Caco-2 (cell line): Measurements from ENCODE around the gene ZBTB17. TPM values are rescaled to one million over a fixed set of nuclear protein-coding genes. Genes with fewer than 3 reads are reported as not detected.

ENCODE experiments used
- BruUV-seq: library from RNA; stranded (reverse); fragments of 400-500 nt; replicated peaks from 2 replicates; lab custom pipeline; 2021; lab: Mats Ljungman, UMichigan
- CTCF ChIA-PET: fragments of 300-600 bp; sonication (Branson Sonifier 250); formaldehyde crosslinking; loops from one replicate; lab custom pipeline; 2022; ENCODE audit warnings: antibody characterized with exemption; lab: Charles Lee
- POLR2A ChIA-PET: fragments of 300-600 bp; sonication (Branson Sonifier 250); formaldehyde crosslinking; loops from one replicate; lab custom pipeline; 2022; ENCODE audit warnings: antibody characterized with exemption; lab: Charles Lee
- DNase-seq, 2 experiments: peaks; one replicate each; pipeline versions ENCODE4 v3.0.0 to v3.0.0-alpha.2; 2020 to 2022
- H3K27me3 ChIP-seq: replicated peaks from 2 replicates; pipeline ENCODE4 v1.6.0; 2011; ENCODE audit warnings: low read length; ENCODE audit not compliant: control insufficient read depth, insufficient read depth
- H3K36me3 ChIP-seq: 2 replicates; pipeline ENCODE4 v1.5.1; 2011; ENCODE audit warnings: low read length; ENCODE audit not compliant: control insufficient read depth, insufficient read depth
- H3K4me1 ChIP-seq: fragments of 250-450 bp; sonication (Bioruptor Pico); 2 replicates; pipeline ENCODE4 v1.5.1; 2020; ENCODE audit warnings: mild to moderate bottlenecking
- H3K4me3 ChIP-seq: 2 replicates; pipeline ENCODE4 v1.5.1; 2011; ENCODE audit warnings: low read depth, mild to moderate bottlenecking, control low read depth, low read length
- H3K9me3 ChIP-seq: fragments of 250-450 bp; sonication (Bioruptor Pico); 2 replicates; pipeline ENCODE4 v1.5.1; 2020; ENCODE audit warnings: mild to moderate bottlenecking, moderate library complexity
- H3K27ac Mint-ChIP-seq: one replicate; pipeline ENCODE4 v1.8.0; 2022; ENCODE audit warnings: mixed read lengths; ENCODE audit not compliant: unreplicated experiment
- H3K27me3 Mint-ChIP-seq: one replicate; pipeline ENCODE4 v1.8.0; 2022; ENCODE audit warnings: mixed read lengths; ENCODE audit not compliant: insufficient read depth, unreplicated experiment
- H3K36me3 Mint-ChIP-seq: one replicate; pipeline ENCODE4 v1.8.0; 2022; ENCODE audit warnings: mild to moderate bottlenecking, mixed read lengths; ENCODE audit not compliant: insufficient read depth, unreplicated experiment
- H3K4me1 Mint-ChIP-seq: one replicate; pipeline ENCODE4 v1.8.0; 2022; ENCODE audit warnings: low read depth, mixed read lengths; ENCODE audit not compliant: unreplicated experiment
- H3K4me3 Mint-ChIP-seq: one replicate; pipeline ENCODE4 v1.8.0; 2022; ENCODE audit warnings: mild to moderate bottlenecking, moderate library complexity, mixed read lengths; ENCODE audit not compliant: unreplicated experiment
- H3K9me3 Mint-ChIP-seq: one replicate; pipeline ENCODE4 v1.8.0; 2022; ENCODE audit warnings: mixed read lengths; ENCODE audit not compliant: unreplicated experiment
- intact Hi-C: fragments of 100-400 bp; cut with micrococcal nuclease; formaldehyde crosslinking; loops from one replicate; pipeline ENCODE4 v1.10.0; 2022; ENCODE audit not compliant: unreplicated experiment
- total RNA-seq: library from RNA; stranded (reverse); gene quantifications from 2 replicates; pipeline ENCODE4 v1.2.3, GENCODE V29; 2022
- TF ChIP-seq, protein P1 (sequence below), 2 experiments: fragments of 200-600 bp in 1 of 2; IDR thresholded peaks; 1 replicate in 1 of 2; 2 replicates in 1 of 2; pipeline versions ENCODE4 v1.5.1 to v1.8.0; 2011 to 2022; ENCODE audit warnings: antibody characterized with exemption in 1 of 2, control low read depth in 1 of 2, inconsistent platforms in 1 of 2, low read depth in 1 of 2, low read length in 1 of 2, mild to moderate bottlenecking in 1 of 2, moderate library complexity in 1 of 2; ENCODE audit not compliant: insufficient read depth in 1 of 2, severe bottlenecking in 1 of 2, unreplicated experiment in 1 of 2

Gene ZBTB17
- total RNA-seq, 1 experiment from 2014 or later, result 23.5 TPM

DNA sequence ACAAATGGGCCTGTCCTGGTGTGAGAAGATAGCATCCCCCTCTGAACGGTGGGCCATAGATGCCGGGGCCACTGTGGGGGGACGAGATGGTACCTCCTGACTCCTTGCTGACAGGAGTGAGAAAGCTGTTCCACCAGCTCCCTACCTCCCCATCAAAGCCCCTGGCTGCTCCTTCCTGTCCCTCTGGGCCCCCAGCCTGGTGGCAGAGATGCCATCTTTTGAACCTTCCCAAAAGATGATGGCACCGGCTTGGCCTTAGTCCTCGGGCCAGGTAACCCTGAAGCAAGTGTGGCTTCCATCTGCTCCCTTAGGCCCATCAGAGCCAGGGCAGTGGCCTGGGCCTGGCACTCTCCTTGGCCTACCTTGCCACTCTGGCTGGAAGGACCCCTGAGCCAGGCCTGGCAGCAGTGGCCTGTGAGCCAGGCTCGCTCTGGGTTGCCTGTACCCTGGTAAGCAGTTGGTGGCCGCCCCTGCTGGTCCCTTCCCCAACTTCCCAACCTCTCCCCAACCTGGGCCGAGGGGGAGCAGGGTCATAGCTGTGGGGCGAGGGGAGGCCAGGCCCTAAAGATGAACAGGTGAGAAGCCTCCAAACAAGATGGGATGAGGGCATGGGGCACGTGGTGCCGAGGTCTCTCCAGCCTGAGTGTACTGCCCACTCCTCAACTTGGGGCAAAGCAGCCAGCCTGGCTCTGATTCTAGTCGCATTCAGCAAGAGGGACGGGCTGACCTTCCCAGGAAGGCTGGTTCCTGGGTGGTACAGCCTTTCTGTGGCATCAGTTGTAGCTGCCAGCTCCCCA, 34.7 kb downstream of the ZBTB17 start:
- H3K36me3 Mint-ChIP-seq, result peaks cover 72% of the 10 kb centered on the region
- no peaks in the 10 kb centered on the region for H3K9me3 Mint-ChIP-seq
- H3K4me1 ChIP-seq, result no peaks in the 10 kb centered on the region
- ChIA-PET CTCF (no interaction called here), POLR2A (no interaction called here)
- DNase-seq, result no peak
- no peaks in the 10 kb centered on the region for H3K36me3 ChIP-seq
- H3K4me1 Mint-ChIP-seq, result no peaks in the 10 kb centered on the region
- H3K4me3 Mint-ChIP-seq, result no peak overlapping the region
- no peak overlapping the region for H3K27ac Mint-ChIP-seq
- TF ChIP-seq, protein P1, sequence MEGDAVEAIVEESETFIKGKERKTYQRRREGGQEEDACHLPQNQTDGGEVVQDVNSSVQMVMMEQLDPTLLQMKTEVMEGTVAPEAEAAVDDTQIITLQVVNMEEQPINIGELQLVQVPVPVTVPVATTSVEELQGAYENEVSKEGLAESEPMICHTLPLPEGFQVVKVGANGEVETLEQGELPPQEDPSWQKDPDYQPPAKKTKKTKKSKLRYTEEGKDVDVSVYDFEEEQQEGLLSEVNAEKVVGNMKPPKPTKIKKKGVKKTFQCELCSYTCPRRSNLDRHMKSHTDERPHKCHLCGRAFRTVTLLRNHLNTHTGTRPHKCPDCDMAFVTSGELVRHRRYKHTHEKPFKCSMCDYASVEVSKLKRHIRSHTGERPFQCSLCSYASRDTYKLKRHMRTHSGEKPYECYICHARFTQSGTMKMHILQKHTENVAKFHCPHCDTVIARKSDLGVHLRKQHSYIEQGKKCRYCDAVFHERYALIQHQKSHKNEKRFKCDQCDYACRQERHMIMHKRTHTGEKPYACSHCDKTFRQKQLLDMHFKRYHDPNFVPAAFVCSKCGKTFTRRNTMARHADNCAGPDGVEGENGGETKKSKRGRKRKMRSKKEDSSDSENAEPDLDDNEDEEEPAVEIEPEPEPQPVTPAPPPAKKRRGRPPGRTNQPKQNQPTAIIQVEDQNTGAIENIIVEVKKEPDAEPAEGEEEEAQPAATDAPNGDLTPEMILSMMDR (IDR thresholded peaks at IDR 0.05; ENCODE audit: insufficient read depth in 1 of 2, low read depth in 1 of 2, low read length in 1 of 2, severe bottlenecking in 1 of 2, unreplicated experiment in 1 of 2), result no peak
- intact Hi-C loops, result no loop called here
- no peaks in the 10 kb centered on the region for H3K9me3 ChIP-seq
- no TSS peak for BruUV-seq
- no peaks in the 10 kb centered on the region for H3K27me3 ChIP-seq
- H3K27me3 Mint-ChIP-seq, result no peaks in the 10 kb centered on the region
- no peak overlapping the region for H3K4me3 ChIP-seq

GRCh38 chr1:15940110-15941043, 35.5 kb downstream of the ZBTB17 start:
- Histone ChIP-seq H3K36me3 (no peaks in the 10 kb centered on the region; the same call in 1 of the 2 replicates), H3K4me3 (no peak overlapping the region), H3K27me3 (no peaks in the 10 kb centered on the region), H3K9me3 (no peaks in the 10 kb centered on the region), H3K4me1 (no peaks in the 10 kb centered on the region)
- Mint-ChIP-seq H3K36me3 (peaks cover 77% of the 10 kb centered on the region), H3K27me3 (no peaks in the 10 kb centered on the region), H3K4me3 (no peak overlapping the region), H3K27ac (no peak overlapping the region), H3K9me3 (no peaks in the 10 kb centered on the region), H3K4me1 (no peaks in the 10 kb centered on the region)
- ChIA-PET POLR2A (no interaction called here), CTCF (no interaction called here)
- TF ChIP-seq, protein P1 (IDR thresholded peaks at IDR 0.05; ENCODE audit: insufficient read depth in 1 of 2, low read depth in 1 of 2, low read length in 1 of 2, severe bottlenecking in 1 of 2, unreplicated experiment in 1 of 2), result no peak
- intact Hi-C loops, result no loop called here
- no TSS peak for BruUV-seq
- no peak for DNase-seq
